NCI-H446 (cell line): Measurements from ENCODE around the gene GEN1.
"Not testable (repeated sequence)": the region's sequence is repeated elsewhere in the genome, so short reads cannot be mapped to it uniquely, and the experiment has no call there.

Source experiments
- DNase-seq, 2 experiments: peaks; one replicate each; lab custom pipeline; 2025; lab: John Stamatoyannopoulos, UW

GEN1 gene

DNA sequence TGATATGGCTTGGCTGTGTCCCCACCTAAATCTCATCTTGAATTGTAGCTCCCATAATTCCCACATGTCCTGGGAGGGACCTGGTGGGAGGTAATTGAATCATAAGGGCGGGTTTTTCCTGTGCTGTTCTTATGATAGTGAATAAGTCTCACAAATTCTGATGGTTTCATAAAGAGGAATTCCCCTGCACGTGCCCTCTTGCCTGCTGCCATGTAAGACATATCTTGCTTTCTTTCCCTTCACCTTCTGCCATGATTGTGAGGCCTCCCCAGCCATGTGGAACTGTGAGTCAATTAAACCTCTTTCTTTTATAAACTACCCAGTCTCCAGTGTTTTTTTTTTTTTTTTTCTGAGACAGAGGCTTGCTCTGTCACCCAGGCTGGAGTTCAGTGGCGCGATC is 69.7 kb downstream of the GEN1 start:
- DNase-seq = not testable (repeated sequence)

DNA sequence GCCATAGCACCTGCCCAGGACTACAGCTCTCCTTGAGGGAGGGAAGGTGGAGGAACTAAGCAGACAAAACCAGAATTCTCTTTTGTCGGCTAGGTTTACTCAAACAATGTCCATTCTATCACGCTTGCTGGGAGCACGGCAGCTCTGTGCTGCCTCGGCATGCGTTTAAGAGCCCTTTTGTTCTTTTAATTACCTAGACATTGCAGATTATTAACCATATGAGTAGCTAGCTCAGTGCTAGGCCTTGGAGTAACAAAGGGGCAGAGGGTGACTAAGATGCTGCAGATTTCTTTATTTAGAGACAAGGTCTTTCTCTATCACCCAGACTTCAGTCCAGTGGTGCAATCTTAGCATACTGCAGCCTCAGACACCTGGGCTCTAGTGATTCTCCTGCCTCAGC is 73.4 kb downstream of the GEN1 start:
- DNase-seq = no peak

GRCh38 chr2:17827785-17828184 is 73.8 kb downstream of the GEN1 start:
- DNase-seq = no peak

- no peak for DNase-seq
These were observed 76.4 kb downstream of the GEN1 start for GRCh38 chr2:17830053-17831034.

DNA sequence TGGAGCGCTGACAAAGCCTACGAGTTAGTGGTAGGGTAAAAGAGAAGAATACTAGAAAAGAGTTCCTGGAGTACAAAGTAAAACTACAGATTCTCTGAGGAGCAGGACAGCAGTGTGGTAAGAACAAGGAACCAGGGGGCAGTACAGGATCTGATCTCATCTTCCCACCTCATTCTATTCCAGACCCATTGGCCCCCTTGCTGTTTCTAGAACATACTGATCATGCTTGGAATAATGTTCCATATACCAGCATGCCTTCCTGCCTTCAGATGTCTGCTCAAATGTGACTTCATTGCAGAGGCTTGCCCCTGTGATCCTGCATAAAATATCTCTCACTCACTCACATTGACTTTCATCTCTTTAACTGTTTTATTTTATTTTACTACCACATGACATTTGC is 81.6 kb downstream of the GEN1 start:
- DNase-seq = no peak
